Measurements from ENCODE around the gene HCN4.

HCN4 gene

GRCh38 chr15:73296609-73297353 lies 72.0 kb downstream of the HCN4 start:
- DNase-seq (ENCODE audit: low read depth in 2 of 2): no peak

GRCh38 chr15:73295630-73296286 lies 73.0 kb downstream of the HCN4 start:
- no peak for DNase-seq (ENCODE audit: low read depth in 2 of 2)

GRCh38 chr15:73293773-73294172 lies 75.0 kb downstream of the HCN4 start:
- DNase-seq (ENCODE audit: low read depth in 2 of 2): no peak

- no peak for DNase-seq (ENCODE audit: low read depth in 2 of 2)
Measured at GRCh38 chr15:73291441-73291840, 77.3 kb downstream of the HCN4 start.

GRCh38 chr15:73287019-73287418 lies 81.7 kb downstream of the HCN4 start:
- DNase-seq (ENCODE audit: low read depth in 2 of 2): no peak

GRCh38 chr15:73286311-73286710 lies 82.4 kb downstream of the HCN4 start:
- DNase-seq (ENCODE audit: low read depth in 2 of 2): no peak

- no peak for DNase-seq (ENCODE audit: low read depth in 2 of 2)
Measured at GRCh38 chr15:73284090-73284716, 84.6 kb downstream of the HCN4 start.

GRCh38 chr15:73283366-73283962 lies 85.3 kb downstream of the HCN4 start:
- DNase-seq (ENCODE audit: low read depth in 2 of 2): no peak

GRCh38 chr15:73282567-73283365 lies 86.0 kb downstream of the HCN4 start:
- no peak for DNase-seq (ENCODE audit: low read depth in 2 of 2)

GRCh38 chr15:73275862-73276261 lies 92.9 kb downstream of the HCN4 start:
- no peak for DNase-seq (ENCODE audit: low read depth in 2 of 2)

GRCh38 chr15:73273181-73274002 lies 95.4 kb downstream of the HCN4 start:
- peak in 1 of 2 donors; percentile 5 for DNase-seq (ENCODE audit: low read depth in 2 of 2)

GRCh38 chr15:73270366-73271097 lies 98.2 kb downstream of the HCN4 start:
- no peak for DNase-seq (ENCODE audit: low read depth in 2 of 2)

All from stimulated activated CD4-positive, alpha-beta T cell treated with anti-CD3 and anti-CD28 coated beads, Interleukin-1b, Interleukin-23, amount 100 ng/mL, for 1 hour (primary cell).